H9 (cell line): ENCODE data around the gene KCNMA1. TPM values are rescaled to one million over a fixed set of nuclear protein-coding genes. Genes with fewer than 3 reads are reported as not detected.

Source experiments
- DNase-seq: peaks from one replicate; pipeline ENCODE4 v3.0.0-alpha.2; 2017
- H2AFZ ChIP-seq: one replicate; pipeline ENCODE4 v1.6.1; 2013; ENCODE audit warnings: mild to moderate bottlenecking, low read length, control low read depth, moderate library complexity
- H2AK5ac ChIP-seq: 2 replicates; pipeline ENCODE4 v1.6.1; 2013; ENCODE audit warnings: low read length, control low read depth, mixed read lengths; ENCODE audit not compliant: insufficient read length
- H2BK120ac ChIP-seq: one replicate; pipeline ENCODE4 v1.6.1; 2013; ENCODE audit warnings: low read depth, mild to moderate bottlenecking, low read length, control low read depth, inconsistent platforms; ENCODE audit not compliant: poor library complexity, severe bottlenecking
- H2BK12ac ChIP-seq: 2 replicates; pipeline ENCODE4 v1.6.1; 2013; ENCODE audit warnings: low read length, control low read depth, mixed read lengths, low read depth; ENCODE audit not compliant: insufficient read length
- H2BK15ac ChIP-seq: 2 replicates; pipeline ENCODE4 v1.6.1; 2013; ENCODE audit warnings: low read depth, low read length, control low read depth
- H2BK20ac ChIP-seq: one replicate; pipeline ENCODE4 v1.6.1; 2013; ENCODE audit warnings: low read depth, mild to moderate bottlenecking, low read length, control low read depth, inconsistent platforms; ENCODE audit not compliant: poor library complexity, severe bottlenecking
- H2BK5ac ChIP-seq: 2 replicates; pipeline ENCODE4 v1.6.1; 2013; ENCODE audit warnings: low read length, control low read depth, mixed read lengths; ENCODE audit not compliant: insufficient read length
- H3K14ac ChIP-seq: 2 replicates; pipeline ENCODE4 v1.6.1; 2013; ENCODE audit warnings: low read length, control low read depth; ENCODE audit not compliant: insufficient read depth
- H3K18ac ChIP-seq: 2 replicates; pipeline ENCODE4 v1.6.1; 2013; ENCODE audit warnings: low read depth, mild to moderate bottlenecking, mixed read lengths, low read length, control low read depth; ENCODE audit not compliant: insufficient read length
- H3K23ac ChIP-seq: 2 replicates; pipeline ENCODE4 v1.6.1; 2013; ENCODE audit warnings: low read length, control low read depth, mixed read lengths, low read depth; ENCODE audit not compliant: insufficient read length
- H3K23me2 ChIP-seq: 2 replicates; pipeline ENCODE4 v1.6.1; 2013; ENCODE audit warnings: low read depth, mild to moderate bottlenecking, mixed read lengths, low read length, control low read depth; ENCODE audit not compliant: insufficient read length, poor library complexity, severe bottlenecking
- H3K27ac ChIP-seq: 2 replicates; pipeline ENCODE4 v1.5.1; 2013; ENCODE audit warnings: low read length, control low read depth, mixed read lengths, low read depth; ENCODE audit not compliant: insufficient read length
- H3K27me3 ChIP-seq: 2 replicates; pipeline ENCODE4 v1.6.1; 2013; ENCODE audit warnings: low read length, control low read depth, inconsistent platforms; ENCODE audit not compliant: insufficient read depth
- H3K4ac ChIP-seq: 2 replicates; pipeline ENCODE4 v1.6.1; 2013; ENCODE audit warnings: low read depth, mild to moderate bottlenecking, control low read depth, inconsistent platforms, low read length, moderate library complexity
- H3K4me1 ChIP-seq: 2 replicates; pipeline ENCODE4 v1.6.1; 2013; ENCODE audit warnings: low read length, control low read depth, inconsistent platforms; ENCODE audit not compliant: insufficient read depth
- H3K4me2 ChIP-seq: 2 replicates; pipeline ENCODE4 v1.6.1; 2013; ENCODE audit warnings: low read length, control low read depth, mixed read lengths; ENCODE audit not compliant: insufficient read length, insufficient read depth
- H3K56ac ChIP-seq: 2 replicates; pipeline ENCODE4 v1.6.1; 2013; ENCODE audit warnings: low read depth, mild to moderate bottlenecking, mixed read lengths, low read length, control low read depth; ENCODE audit not compliant: insufficient read length
- H3K79me1 ChIP-seq: 2 replicates; pipeline ENCODE4 v1.6.1; 2013; ENCODE audit warnings: low read depth, mild to moderate bottlenecking, moderate library complexity, low read length, control low read depth, inconsistent platforms; ENCODE audit not compliant: insufficient read depth, poor library complexity, severe bottlenecking
- H3K79me2 ChIP-seq: 2 replicates; pipeline ENCODE4 v1.6.1; 2013; ENCODE audit warnings: low read length, control low read depth, inconsistent platforms; ENCODE audit not compliant: insufficient read depth
- H3K9ac ChIP-seq: 2 replicates; pipeline ENCODE4 v1.6.1; 2013; ENCODE audit warnings: low read length, control low read depth, mixed read lengths; ENCODE audit not compliant: insufficient read length; ENCODE audit errors: extremely low read depth
- H3K9me3 ChIP-seq: one replicate; pipeline ENCODE4 v1.6.1; 2013; ENCODE audit warnings: low read depth, low read length, inconsistent platforms; ENCODE audit not compliant: control insufficient read depth
- H3T11ph ChIP-seq: one replicate; pipeline ENCODE4 v1.6.1; 2013; ENCODE audit warnings: mild to moderate bottlenecking, low read length, control low read depth, inconsistent platforms
- H4K20me1 ChIP-seq: one replicate; pipeline ENCODE4 v1.6.1; 2013; ENCODE audit not compliant: control insufficient read depth, insufficient read length, insufficient read depth
- H4K5ac ChIP-seq: 2 replicates; pipeline ENCODE4 v1.6.1; 2013; ENCODE audit warnings: low read depth, mild to moderate bottlenecking, mixed read lengths, low read length, control low read depth; ENCODE audit not compliant: insufficient read length
- H4K8ac ChIP-seq: replicated peaks from 2 replicates; pipeline ENCODE4 v1.6.1; 2013; ENCODE audit warnings: low read length, control low read depth, mixed read lengths, low read depth; ENCODE audit not compliant: insufficient read length
- H4K91ac ChIP-seq: 2 replicates; pipeline ENCODE4 v1.6.1; 2013; ENCODE audit warnings: low read depth, mild to moderate bottlenecking, moderate library complexity, mixed read lengths, low read length, control low read depth; ENCODE audit not compliant: insufficient read length
- H3K27ac Mint-ChIP-seq, 3 experiments: 2 replicates in 2 of 3; 3 replicates in 1 of 3; pipeline ENCODE4 v1.8.0; 2020 to 2021; ENCODE audit warnings: mixed read lengths in 3 of 3, mild to moderate bottlenecking in 1 of 3, moderate library complexity in 1 of 3
- H3K27me3 Mint-ChIP-seq: 2 replicates; pipeline ENCODE4 v1.8.0; 2021; ENCODE audit warnings: low read depth, mild to moderate bottlenecking, moderate library complexity, mixed read lengths
- H3K36me3 Mint-ChIP-seq, 3 experiments: 2 replicates in 2 of 3; 3 replicates in 1 of 3; pipeline ENCODE4 v1.8.0; 2020 to 2021; ENCODE audit warnings: low read depth in 3 of 3, mixed read lengths in 3 of 3; ENCODE audit not compliant: insufficient read depth in 1 of 3
- H3K4me1 Mint-ChIP-seq, 2 experiments: 2 replicates each; pipeline ENCODE4 v1.8.0; 2020; ENCODE audit warnings: mixed read lengths in 2 of 2
- H3K4me3 Mint-ChIP-seq, 2 experiments: 2 replicates in 1 of 2; 3 replicates in 1 of 2; pipeline ENCODE4 v1.8.0; 2020 to 2021; ENCODE audit warnings: mild to moderate bottlenecking in 2 of 2, mixed read lengths in 2 of 2, moderate library complexity in 1 of 2
- H3K9me3 Mint-ChIP-seq, 2 experiments: 2 replicates in 1 of 2; 3 replicates in 1 of 2; pipeline ENCODE4 v1.8.0; 2020; ENCODE audit warnings: mild to moderate bottlenecking in 2 of 2, mixed read lengths in 2 of 2, moderate library complexity in 1 of 2
- CTCF ChIP-seq: fragments of 200-600 bp; sonication (generic); conservative IDR thresholded peaks from 3 replicates; pipeline ENCODE4 v1.8.0; 2021; ENCODE audit warnings: antibody characterized with exemption, mild to moderate bottlenecking
- WGBS: extraction: QIAGEN DNeasy Blood & Tissue Kit; methylation state at CpG from one replicate; pipeline ENCODE4 v1.1.7; 2013; ENCODE audit warnings: missing lambda C conversion rate, low lambda C conversion rate, mixed read lengths; ENCODE audit not compliant: insufficient read length; ENCODE audit errors: extremely low coverage; 5-methylcytosine and 5-hydroxymethylcytosine counted together
- total RNA-seq: library from RNA; stranded (reverse); gene quantifications from 2 replicates; pipeline ENCODE4 v1.2.1, GENCODE V29; 2021

The KCNMA1 gene
- total RNA-seq, 1 experiment from 2014 or later: 2.0 TPM

DNA sequence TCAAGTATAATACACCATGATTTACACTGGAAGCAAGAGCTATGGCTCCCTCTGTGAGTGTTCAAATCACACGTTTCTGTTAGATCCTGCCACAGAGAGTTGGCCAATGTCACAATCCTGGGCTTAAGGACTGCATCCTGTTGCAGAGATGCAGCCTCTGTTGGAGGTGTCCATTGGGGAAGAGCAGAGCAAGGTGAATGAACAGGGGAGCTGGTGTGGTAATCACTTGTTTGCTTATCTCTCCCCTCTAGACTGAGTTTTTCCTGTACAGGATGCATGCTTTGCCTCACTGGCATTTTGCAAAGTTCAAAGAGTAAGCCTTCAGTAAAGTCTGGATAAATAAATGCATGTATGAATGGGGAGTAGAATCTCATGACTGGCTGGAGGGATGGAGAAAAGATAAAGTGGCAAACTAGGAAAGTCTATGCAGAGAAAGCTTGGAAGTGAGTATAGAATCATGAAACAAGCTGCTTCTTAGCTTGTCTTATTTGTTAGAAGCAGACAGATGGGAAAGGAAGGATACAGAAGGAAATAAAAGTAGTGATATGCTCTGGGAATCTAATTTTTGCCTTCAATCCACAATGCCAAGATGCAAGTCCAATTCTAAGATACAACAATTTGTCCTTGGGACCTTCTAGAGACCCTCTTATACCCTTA lies 605.9 kb downstream of the KCNMA1 start:
- no peak for TF ChIP-seq CTCF
- Histone ChIP-seq H3K4me1 (no peaks in the 10 kb centered on the region), H3K9me3 (no peaks in the 10 kb centered on the region), H2BK20ac (no peak overlapping the region), H3K56ac (no peak overlapping the region), H3K18ac (no peak overlapping the region), H4K91ac (no peak overlapping the region), H3K79me1 (no peaks in the 10 kb centered on the region), H3T11ph (no peak overlapping the region), H2AK5ac (no peak overlapping the region), H3K79me2 (no peaks in the 10 kb centered on the region), H4K20me1 (peaks cover 3% of the 10 kb centered on the region), H3K23me2 (no peaks in the 10 kb centered on the region), H3K4ac (no peak overlapping the region), H2AFZ (no peak overlapping the region), H3K9ac (no peak overlapping the region), H3K14ac (no peak overlapping the region), H3K4me2 (no peak overlapping the region), H2BK120ac (no peak overlapping the region), H4K5ac (no peak overlapping the region), H2BK15ac (no peak overlapping the region), H2BK5ac (no peak overlapping the region), H3K27ac (no peak overlapping the region), H2BK12ac (no peak overlapping the region), H3K27me3 (no peaks in the 10 kb centered on the region), H3K23ac (no peak overlapping the region), H4K8ac (no peak overlapping the region)
- no peak overlapping the region for H3K27ac Mint-ChIP-seq
- H3K4me3 Mint-ChIP-seq: no peak overlapping the region
- peaks cover 0 to 3% of the 10 kb centered on the region in 2 experiments; a peak in 1 of 4 replicates for H3K4me1 Mint-ChIP-seq
- H3K36me3 Mint-ChIP-seq: no peaks in the 10 kb centered on the region
- no peak for DNase-seq
- no CpG with 5 or more reads among the region's 1 CpG for WGBS
- no peaks in the 10 kb centered on the region for H3K9me3 Mint-ChIP-seq
- peaks cover 10% of the 10 kb centered on the region for H3K27me3 Mint-ChIP-seq
